NB4 (cell line): ENCODE results near the gene NEU1.

Experiments used
- MYC ChIP-seq: IDR thresholded peaks from 2 replicates; pipeline ENCODE4 v1.6.1; 2011; ENCODE audit warnings: low read depth, low read length
- POLR2A ChIP-seq: IDR thresholded peaks from 2 replicates; pipeline ENCODE4 v1.6.1; 2011; ENCODE audit warnings: mild to moderate bottlenecking; ENCODE audit not compliant: insufficient read length; ENCODE audit errors: extremely low read depth
- TF ChIP-seq, protein P1 (sequence below): IDR thresholded peaks from one replicate; pipeline ENCODE4 v1.5.1; 2012; ENCODE audit warnings: low read depth, low read length
- TF ChIP-seq, protein P2 (sequence below): IDR thresholded peaks from 2 replicates; pipeline ENCODE4 v1.6.1; 2011; ENCODE audit warnings: low read depth, low read length

DNA sequence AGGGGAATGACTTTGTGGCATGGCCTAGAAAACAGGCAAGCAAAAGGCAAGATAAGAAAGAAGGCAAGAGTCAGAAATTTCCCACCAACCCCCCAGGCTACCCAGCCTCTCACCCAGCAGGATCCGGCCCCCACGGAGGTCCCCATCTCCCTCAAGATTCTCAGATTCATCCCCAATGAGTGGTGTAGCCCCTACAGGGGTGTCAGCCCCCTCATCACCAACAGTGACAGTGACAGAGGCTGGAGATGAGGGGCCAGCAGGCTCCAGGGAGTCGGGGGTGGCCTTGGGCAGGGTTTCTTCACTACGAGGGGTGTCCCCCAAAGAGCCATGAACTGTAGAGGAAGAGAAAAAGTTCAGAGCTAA is 33.9 kb upstream of the NEU1 start:
- TF ChIP-seq POLR2A (no peak), MYC (no peak)
- TF ChIP-seq, protein P1, sequence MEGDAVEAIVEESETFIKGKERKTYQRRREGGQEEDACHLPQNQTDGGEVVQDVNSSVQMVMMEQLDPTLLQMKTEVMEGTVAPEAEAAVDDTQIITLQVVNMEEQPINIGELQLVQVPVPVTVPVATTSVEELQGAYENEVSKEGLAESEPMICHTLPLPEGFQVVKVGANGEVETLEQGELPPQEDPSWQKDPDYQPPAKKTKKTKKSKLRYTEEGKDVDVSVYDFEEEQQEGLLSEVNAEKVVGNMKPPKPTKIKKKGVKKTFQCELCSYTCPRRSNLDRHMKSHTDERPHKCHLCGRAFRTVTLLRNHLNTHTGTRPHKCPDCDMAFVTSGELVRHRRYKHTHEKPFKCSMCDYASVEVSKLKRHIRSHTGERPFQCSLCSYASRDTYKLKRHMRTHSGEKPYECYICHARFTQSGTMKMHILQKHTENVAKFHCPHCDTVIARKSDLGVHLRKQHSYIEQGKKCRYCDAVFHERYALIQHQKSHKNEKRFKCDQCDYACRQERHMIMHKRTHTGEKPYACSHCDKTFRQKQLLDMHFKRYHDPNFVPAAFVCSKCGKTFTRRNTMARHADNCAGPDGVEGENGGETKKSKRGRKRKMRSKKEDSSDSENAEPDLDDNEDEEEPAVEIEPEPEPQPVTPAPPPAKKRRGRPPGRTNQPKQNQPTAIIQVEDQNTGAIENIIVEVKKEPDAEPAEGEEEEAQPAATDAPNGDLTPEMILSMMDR: no peak
- TF ChIP-seq, protein P2, sequence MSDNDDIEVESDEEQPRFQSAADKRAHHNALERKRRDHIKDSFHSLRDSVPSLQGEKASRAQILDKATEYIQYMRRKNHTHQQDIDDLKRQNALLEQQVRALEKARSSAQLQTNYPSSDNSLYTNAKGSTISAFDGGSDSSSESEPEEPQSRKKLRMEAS: no peak
